MCF 10A (cell line): ENCODE measurements around the gene TIPRL. TPM values are rescaled to one million over a fixed set of nuclear protein-coding genes. Genes with fewer than 3 reads are reported as not detected.

ENCODE experiments used
- BruUV-seq: library from RNA; stranded (reverse); fragments of 400-500 nt; replicated peaks from 2 replicates; lab custom pipeline; 2021; lab: Mats Ljungman, UMichigan
- CTCF ChIA-PET: fragments of 300-600 bp; sonication (Branson Sonifier 250); formaldehyde crosslinking; extraction: SDS; loops from one replicate; lab custom pipeline; 2021; ENCODE audit warnings: antibody characterized with exemption, inconsistent platforms; lab: Yijun Ruan, JAX
- POLR2A ChIA-PET: fragments of 300-600, 350-650 bp; sonication (Branson Sonifier 250); formaldehyde crosslinking; extraction: SDS; loops from one replicate; lab custom pipeline; 2020; ENCODE audit warnings: antibody characterized with exemption, inconsistent platforms; lab: Yijun Ruan, JAX
- DNase-seq: peaks from one replicate; pipeline ENCODE4 v3.0.0-alpha.2; 2018; ENCODE audit not compliant: unreplicated experiment
- H3K27ac Mint-ChIP-seq: one replicate; pipeline ENCODE4 v1.8.0; 2022; ENCODE audit warnings: mild to moderate bottlenecking, low read depth, mixed read lengths; ENCODE audit not compliant: unreplicated experiment
- H3K27me3 Mint-ChIP-seq: one replicate; pipeline ENCODE4 v1.8.0; 2022; ENCODE audit warnings: mixed read lengths; ENCODE audit not compliant: insufficient read depth, unreplicated experiment
- H3K36me3 Mint-ChIP-seq: one replicate; pipeline ENCODE4 v1.8.0; 2022; ENCODE audit warnings: mild to moderate bottlenecking, moderate library complexity, mixed read lengths; ENCODE audit not compliant: insufficient read depth, unreplicated experiment
- H3K4me1 Mint-ChIP-seq: one replicate; pipeline ENCODE4 v1.8.0; 2022; ENCODE audit warnings: mixed read lengths; ENCODE audit not compliant: insufficient read depth, unreplicated experiment
- H3K4me3 Mint-ChIP-seq: one replicate; pipeline ENCODE4 v1.8.0; 2022; ENCODE audit warnings: mild to moderate bottlenecking, moderate library complexity, mixed read lengths; ENCODE audit not compliant: unreplicated experiment
- H3K9me3 Mint-ChIP-seq: one replicate; pipeline ENCODE4 v1.8.0; 2022; ENCODE audit warnings: mixed read lengths; ENCODE audit not compliant: unreplicated experiment
- intact Hi-C: fragments of 100-400 bp; cut with micrococcal nuclease; formaldehyde crosslinking; loops from 2 replicates; pipeline ENCODE4 v1.14.1; 2022
- total RNA-seq: library from RNA; stranded (reverse); gene quantifications from 2 replicates; pipeline ENCODE4 v1.2.3, GENCODE V29; 2022
- TF ChIP-seq, protein P1 (sequence below): fragments of 200-600 bp; IDR thresholded peaks from one replicate; pipeline ENCODE4 v1.8.0; 2022; ENCODE audit warnings: antibody characterized with exemption, mild to moderate bottlenecking; ENCODE audit not compliant: unreplicated experiment

Gene TIPRL
- total RNA-seq, 1 experiment from 2014 or later: 111 TPM

DNA sequence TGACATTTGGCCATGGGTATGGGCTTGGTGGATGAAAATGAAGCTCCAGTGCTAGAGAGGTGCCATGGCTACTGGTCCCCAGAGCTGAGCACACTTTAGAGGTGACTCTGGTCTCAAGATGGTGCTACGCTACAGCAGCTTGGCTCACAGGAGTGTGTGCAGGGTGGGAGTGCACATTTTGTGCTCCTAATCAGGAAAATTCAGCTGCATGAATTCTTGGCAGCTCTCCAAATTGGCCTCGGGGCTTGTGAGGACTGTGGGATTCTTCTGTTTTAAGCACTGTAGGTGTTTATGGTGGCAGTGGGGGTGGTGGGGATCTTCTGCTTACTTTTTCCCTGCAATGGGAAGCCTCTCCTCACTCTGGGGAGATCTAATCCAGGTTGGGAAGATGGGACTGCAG is 17.3 kb upstream of the TIPRL start:
- intact Hi-C loops: no loop called here
- DNase-seq: no peak
- CTCF ChIA-PET: interaction anchor here (0.8 to 3.5 kb wide), 5 partner anchors 8 to 79 kb away, joined by 3 to 21 read pairs (median 9); no protein-coding TSS in a partner anchor
- no TSS peak for BruUV-seq
- Mint-ChIP-seq H3K4me3 (no peak overlapping the region), H3K4me1 (no peaks in the 10 kb centered on the region), H3K27ac (no peak overlapping the region), H3K36me3 (no peaks in the 10 kb centered on the region), H3K9me3 (peaks cover 29% of the 10 kb centered on the region), H3K27me3 (no peaks in the 10 kb centered on the region)
- POLR2A ChIA-PET: interaction anchor here (0.8 kb wide), 1 partner anchor 8 kb away, joined by 3 read pairs; no protein-coding TSS in a partner anchor
- TF ChIP-seq, protein P1, sequence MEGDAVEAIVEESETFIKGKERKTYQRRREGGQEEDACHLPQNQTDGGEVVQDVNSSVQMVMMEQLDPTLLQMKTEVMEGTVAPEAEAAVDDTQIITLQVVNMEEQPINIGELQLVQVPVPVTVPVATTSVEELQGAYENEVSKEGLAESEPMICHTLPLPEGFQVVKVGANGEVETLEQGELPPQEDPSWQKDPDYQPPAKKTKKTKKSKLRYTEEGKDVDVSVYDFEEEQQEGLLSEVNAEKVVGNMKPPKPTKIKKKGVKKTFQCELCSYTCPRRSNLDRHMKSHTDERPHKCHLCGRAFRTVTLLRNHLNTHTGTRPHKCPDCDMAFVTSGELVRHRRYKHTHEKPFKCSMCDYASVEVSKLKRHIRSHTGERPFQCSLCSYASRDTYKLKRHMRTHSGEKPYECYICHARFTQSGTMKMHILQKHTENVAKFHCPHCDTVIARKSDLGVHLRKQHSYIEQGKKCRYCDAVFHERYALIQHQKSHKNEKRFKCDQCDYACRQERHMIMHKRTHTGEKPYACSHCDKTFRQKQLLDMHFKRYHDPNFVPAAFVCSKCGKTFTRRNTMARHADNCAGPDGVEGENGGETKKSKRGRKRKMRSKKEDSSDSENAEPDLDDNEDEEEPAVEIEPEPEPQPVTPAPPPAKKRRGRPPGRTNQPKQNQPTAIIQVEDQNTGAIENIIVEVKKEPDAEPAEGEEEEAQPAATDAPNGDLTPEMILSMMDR: no peak

DNA sequence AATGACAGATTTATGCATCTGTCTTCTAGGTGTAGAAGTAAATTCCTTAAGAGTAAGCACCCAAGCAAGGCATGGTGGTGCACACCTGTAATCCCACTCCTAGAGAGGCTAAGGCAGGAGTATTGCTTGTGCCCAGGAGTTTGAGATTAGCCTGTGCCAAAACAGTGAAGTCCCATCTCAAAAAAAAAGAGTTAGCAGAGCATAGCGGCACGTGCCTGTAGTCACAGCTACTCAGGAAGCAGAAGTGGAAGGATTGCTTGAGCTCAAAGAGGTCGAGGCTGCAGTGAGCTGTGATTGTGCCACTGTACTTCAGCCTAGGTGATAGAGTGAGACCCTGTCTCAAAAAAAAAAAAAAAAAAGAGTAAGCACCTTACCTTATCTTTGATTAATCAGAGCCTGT is 15.1 kb upstream of the TIPRL start:
- TF ChIP-seq, protein P1: no peak
- H3K4me3 Mint-ChIP-seq: no peak overlapping the region
- no peak for DNase-seq
- ChIA-PET POLR2A (no interaction called here), CTCF (interaction anchor here (1.8 kb wide), 1 partner anchor 19 kb away, joined by 11 read pairs; no protein-coding TSS in a partner anchor)
- no peaks in the 10 kb centered on the region for H3K27me3 Mint-ChIP-seq
- intact Hi-C loops: no loop called here
- H3K4me1 Mint-ChIP-seq: no peaks in the 10 kb centered on the region
- H3K9me3 Mint-ChIP-seq: peaks cover 19% of the 10 kb centered on the region
- no peaks in the 10 kb centered on the region for H3K36me3 Mint-ChIP-seq
- BruUV-seq: no TSS peak
- H3K27ac Mint-ChIP-seq: no peak overlapping the region

DNA sequence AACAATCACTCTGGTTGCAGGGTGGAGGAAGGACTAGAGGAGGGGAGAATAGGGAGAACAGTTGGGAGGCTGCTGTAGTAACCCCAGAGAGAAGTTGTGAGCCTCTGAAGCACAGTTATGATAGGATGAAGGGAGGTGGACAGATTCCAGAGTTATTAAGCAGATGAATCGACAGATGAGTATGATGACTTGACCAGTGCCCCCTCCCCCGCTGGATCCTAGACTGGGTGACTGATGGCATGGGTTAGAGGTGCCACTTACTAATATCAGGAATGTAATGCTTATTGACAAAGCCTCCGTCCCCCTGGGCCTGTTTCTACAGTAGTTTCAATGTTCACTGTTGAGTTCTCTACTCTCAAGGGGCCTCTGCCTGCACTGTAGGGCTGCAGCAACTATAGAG is 14.0 kb upstream of the TIPRL start:
- no peak for DNase-seq
- H3K27ac Mint-ChIP-seq: no peak overlapping the region
- H3K9me3 Mint-ChIP-seq: peaks cover 11% of the 10 kb centered on the region
- H3K27me3 Mint-ChIP-seq: no peaks in the 10 kb centered on the region
- TF ChIP-seq, protein P1: no peak
- intact Hi-C loops: no loop called here
- H3K4me1 Mint-ChIP-seq: no peaks in the 10 kb centered on the region
- no peak overlapping the region for H3K4me3 Mint-ChIP-seq
- no TSS peak for BruUV-seq
- ChIA-PET POLR2A (interaction anchor here (1.0 kb wide), 1 partner anchor 11 kb away, joined by 4 read pairs; no protein-coding TSS in a partner anchor), CTCF (interaction anchor here (1.0 to 1.8 kb wide), 2 partner anchors 19 to 20 kb away, joined by 7 to 11 read pairs; no protein-coding TSS in a partner anchor)
- no peaks in the 10 kb centered on the region for H3K36me3 Mint-ChIP-seq

DNA sequence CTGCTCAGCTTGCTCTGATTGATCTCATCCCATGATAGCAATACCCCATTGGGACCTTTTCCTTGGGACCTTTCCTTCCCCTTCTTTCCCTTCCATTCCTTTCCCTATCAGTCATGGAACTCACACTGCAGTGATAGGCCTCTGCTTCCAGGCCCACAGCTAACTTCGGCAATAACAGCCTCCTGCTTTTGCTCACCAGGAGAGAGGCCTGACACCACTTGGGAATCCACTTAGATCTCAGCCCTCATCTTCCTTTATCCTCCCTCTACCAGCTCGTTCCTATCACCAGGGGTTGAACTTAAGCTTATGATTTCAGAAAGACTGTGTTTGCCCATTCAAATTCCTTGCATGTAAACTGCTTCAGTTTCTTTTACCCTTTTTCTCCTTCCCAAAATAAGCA is 11.0 kb upstream of the TIPRL start:
- TF ChIP-seq, protein P1: no peak
- Mint-ChIP-seq H3K9me3 (no peaks in the 10 kb centered on the region), H3K4me3 (no peak overlapping the region), H3K27ac (no peak overlapping the region), H3K27me3 (no peaks in the 10 kb centered on the region), H3K36me3 (no peaks in the 10 kb centered on the region), H3K4me1 (no peaks in the 10 kb centered on the region)
- POLR2A ChIA-PET: interaction anchor here (1.0 to 1.2 kb wide), 2 partner anchors 10 to 12 kb away, joined by 3 read pairs; no protein-coding TSS in a partner anchor
- DNase-seq: no peak
- intact Hi-C loops: no loop called here
- CTCF ChIA-PET: interaction anchor here (0.6 to 2.9 kb wide), 7 partner anchors 16 to 1351 kb away, joined by 3 to 18 read pairs (median 3); no protein-coding TSS in a partner anchor
- BruUV-seq: no TSS peak
